HG02970 (cell line): ENCODE measurements around the gene ANK3.
A peak's percentile ranks its signal among the peaks of the same experiment; 100 is the strongest.

ENCODE experiments used
- ATAC-seq: cut with Tn5 transposase; IDR thresholded peaks from one replicate; pipeline ENCODE4 v1.9.1; 2021; ENCODE audit warnings: mild to moderate bottlenecking, moderate library complexity, moderate number of reproducible peaks; ENCODE audit not compliant: unreplicated experiment, low FRiP score

The ANK3 gene

DNA sequence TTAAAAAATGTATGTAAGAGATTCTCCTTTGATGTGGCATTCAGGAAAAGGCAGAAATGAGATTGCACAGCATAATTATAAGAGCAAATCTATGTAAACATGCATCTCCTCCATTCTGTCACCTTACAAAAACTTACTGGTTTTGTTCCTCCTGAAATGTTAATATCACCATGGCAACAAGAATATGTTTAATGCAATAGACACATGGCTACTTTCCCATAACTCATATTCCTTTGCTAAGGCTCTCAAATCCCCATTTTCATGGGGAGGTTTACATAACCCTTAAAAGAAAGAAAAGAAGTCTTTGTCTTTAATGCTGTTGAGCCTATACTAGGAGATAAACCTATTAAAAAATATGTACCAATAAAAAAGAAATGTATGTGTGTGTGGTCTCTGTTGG is 136.2 kb downstream of the ANK3 start:
- no peak for ATAC-seq

DNA sequence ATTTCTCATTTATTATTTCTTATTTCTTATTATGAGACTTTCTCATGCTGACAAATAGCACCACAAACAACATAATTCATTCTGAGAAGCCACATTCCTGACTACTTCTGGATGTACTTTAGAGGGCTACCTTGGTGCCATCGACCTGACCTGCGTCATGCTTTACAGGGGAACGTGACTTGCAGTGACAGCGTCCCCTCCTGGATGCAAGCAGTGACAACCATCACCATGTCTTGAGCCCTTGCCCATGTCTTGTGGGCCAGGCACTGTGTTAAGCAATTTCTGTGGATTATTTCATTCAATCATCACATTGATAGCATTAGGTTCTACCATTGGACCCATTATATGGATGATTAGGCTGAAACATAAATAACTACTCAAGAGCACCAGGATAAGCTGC is 137.0 kb downstream of the ANK3 start:
- ATAC-seq: no peak

DNA sequence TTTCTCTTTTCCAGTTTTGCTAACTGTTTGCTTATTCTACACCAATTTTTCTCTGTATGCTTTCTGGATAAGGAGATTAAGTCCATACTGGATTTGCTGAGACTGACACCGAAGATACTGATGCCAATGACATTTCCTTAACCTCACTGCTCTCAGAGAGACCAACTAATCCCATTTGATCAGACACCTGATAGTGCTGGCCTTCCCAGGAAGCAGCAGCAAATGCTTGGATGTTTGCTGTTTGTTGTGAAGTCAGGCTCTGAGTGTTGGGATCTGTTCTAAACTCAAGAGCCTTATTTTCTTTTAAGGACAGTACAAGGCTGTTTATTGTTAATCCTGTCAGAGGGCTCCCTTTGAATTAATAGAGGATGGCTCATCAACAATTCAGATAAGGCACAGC is 143.3 kb downstream of the ANK3 start:
- ATAC-seq: no peak

DNA sequence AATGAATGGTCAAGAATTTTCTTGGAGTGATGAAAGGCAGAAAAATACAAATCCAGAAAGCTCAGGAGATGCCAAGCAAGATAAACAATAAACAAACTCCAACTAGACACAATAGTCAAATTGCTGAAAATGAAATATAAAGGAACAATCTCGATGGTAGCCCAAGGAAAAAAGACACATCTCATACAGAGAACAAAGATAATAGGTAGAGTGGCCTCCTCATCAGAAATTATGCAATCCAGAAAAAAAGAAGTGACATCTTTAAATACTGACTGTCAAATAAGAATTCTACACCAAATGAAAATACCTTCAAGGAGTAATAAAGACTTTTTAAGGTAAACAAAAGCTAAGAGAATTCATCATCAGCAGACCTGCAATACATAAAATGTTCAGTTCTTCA is 150.4 kb downstream of the ANK3 start:
- ATAC-seq: no peak

DNA sequence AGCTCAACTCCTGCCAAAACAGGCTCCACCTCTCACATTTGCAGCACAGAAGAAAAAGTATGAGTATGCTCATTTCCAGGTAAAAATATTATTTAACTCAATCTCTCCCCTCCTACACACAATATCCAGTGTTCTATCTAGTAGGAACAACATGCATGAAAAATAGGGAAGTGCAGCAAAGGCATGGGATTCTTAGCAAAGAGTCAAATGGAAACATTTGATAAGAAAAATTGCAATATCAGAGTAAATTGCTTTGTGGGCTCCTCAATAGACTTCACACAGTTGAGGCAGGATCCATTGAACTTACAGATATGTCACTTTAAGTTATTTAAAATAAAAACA is 150.9 kb downstream of the ANK3 start:
- ATAC-seq: no peak

DNA sequence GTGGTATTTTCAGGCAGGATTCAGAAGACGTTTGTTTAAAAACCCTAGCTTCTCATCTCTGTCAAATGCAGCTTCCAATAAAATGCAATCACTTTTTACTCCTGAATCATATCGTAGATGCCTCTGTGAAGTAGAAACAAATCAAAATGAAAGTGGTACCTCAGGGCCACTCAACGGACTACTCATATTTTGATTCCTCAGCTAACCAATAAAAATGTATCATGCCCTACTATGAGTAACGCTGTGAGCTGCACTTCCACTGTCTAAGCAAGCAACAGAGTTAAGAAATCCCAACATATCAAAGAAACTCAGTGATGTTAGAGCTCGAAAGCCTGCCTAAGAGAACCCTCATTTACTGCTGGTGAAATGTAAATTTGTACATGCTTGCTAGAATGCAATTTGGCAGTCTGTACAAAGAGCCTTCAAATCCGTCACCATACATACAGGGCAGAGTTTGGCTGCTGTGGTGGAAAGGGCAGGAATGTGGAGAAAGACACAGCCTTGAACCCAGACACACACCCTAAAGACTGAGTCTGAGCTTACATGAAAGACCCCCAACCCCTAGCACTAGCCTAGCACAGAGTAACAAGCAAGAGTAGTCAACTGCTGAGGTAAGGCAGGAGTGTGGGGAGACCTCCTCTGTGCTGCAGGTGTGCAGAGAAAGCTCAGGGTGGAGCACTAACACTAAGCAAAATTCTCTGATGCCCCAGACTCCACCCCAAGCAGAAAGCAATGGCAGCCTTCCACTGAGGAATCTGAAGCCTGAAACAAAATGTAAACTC is 151.5 kb downstream of the ANK3 start:
- peak; percentile 28 for ATAC-seq

DNA sequence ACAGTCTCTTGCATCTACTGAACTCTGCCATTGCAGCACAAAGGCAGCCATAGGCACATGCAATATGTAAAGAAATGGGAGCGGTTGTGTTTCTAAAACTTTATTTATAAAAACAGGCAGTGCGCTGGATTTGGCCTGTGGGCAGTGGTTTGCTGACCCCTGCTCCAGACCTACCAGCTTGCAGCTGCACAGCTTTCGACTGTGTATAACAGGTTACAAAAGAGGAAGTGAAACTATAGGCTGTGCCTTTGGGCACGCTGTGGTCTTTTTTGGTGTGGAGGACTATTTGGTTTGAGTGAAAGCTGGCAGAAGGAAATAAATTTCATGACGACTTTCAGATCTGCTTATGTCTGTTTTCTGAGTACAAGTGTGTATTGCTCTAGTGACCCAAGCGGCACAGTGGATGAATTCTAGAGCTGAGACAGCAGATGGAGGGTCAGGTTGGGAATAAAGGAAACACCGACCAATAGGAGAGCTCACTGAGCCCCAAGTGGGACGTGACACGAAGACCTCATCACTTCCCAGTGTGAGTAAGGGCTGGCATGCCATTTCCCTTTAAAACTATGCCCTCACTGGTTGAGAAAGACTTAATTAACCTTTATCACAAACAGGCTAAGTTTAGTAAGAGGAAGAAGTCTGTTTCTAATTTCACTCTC is 152.7 kb downstream of the ANK3 start:
- peak; percentile 98 for ATAC-seq

DNA sequence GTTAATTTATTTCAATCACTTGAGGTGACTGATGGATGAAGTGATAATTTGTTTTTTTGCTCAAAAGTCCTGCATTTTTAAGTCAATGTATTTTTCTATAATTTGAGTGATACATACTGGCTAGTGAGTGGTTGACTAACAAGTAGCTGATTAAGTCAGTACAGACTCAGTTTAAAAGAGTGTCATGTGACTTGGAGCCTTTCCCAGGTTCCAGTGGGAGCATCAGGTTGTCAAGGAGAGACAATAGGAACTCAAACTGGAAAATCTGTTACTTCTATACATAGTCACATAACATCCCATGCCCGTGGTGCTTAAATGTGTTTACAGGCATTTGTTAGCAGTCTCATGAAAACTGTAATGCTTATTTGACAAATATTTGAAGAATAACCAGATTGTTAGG is 154.7 kb downstream of the ANK3 start:
- ATAC-seq: no peak

DNA sequence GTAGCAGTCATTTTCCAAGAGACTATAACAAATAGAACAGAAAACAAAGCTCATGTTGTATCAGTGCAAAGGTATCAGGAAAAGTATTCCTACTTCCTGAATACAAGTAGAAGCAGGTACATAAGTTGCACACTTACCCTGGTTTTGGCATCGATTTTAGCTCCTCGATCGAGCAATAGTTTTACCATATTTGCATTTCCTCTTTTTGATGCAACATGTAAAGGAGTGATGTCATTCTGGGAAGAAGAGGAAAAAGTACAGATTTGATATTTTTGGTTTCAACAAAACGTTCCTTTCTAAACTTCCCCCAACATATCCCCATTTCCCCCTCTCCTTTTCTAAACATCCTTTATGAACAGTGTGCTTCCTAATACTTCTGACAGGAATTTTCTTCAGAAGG is 155.1 kb downstream of the ANK3 start:
- ATAC-seq: no peak

DNA sequence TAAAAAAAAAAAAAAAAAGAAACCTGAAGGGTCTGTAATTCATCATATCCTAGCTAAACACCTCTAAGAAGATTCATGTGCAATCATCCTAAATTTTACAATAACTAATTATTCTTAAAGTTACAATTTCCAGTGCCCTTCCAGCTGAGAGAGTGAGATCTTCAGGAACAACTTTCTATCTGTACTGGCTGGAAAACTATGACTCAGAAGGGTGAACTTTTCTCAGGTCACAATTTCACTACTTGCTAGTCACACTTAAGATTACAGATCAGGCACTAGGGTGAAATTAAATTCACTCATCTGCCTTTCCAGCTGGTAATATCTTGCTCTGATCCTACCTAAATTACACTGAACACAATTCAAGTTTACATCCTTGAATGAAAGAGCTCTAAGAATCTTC is 158.8 kb downstream of the ANK3 start:
- no peak for ATAC-seq

DNA sequence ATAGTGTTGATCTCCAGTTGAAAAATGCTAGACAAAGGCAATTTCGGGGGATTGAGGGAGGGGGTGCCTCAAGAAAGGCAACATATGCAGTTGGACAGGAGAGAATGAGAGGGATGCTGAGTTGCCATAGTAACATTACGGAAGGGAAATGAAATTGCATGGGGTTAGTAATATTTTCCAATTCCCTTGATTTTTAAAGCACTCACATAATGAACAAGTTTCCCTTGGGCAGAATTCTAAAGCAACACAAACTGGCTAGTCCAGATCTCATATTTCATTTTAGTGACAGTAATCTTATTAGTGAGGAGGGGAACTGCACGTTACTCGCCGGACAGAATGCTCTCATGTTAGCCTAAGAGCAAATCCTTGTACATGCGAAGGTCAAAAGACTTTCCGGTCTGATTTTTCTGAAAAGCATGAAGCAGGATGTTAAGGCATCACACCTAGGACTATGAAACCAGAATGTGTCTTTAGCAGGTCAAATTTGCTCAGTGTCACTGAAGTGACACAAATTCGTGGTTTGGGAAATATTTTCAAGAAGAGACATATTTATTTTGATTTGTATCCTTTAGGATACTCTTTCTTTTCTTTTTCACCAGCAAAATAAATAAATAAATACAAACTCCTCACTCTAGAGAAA is 165.5 kb downstream of the ANK3 start:
- no peak for ATAC-seq

DNA sequence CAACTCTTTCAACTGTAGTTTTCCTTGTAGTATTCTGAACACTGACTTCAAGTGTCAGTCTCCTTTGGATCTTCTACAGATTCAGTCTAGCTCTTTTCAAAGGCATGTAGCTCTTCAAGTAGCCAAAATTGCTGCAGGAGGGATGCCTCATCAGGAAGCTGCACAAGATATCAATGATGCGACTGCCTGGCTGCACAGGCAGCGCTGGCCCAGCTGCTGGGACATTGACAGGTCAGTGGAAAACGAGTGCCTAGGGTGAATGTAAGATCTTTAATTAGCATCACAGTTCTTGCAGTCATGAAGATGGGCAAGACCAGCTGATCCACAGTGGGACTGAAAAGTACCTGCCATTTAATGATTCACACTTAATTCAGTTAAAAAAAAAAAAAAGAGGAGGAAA is 167.6 kb downstream of the ANK3 start:
- no peak for ATAC-seq

DNA sequence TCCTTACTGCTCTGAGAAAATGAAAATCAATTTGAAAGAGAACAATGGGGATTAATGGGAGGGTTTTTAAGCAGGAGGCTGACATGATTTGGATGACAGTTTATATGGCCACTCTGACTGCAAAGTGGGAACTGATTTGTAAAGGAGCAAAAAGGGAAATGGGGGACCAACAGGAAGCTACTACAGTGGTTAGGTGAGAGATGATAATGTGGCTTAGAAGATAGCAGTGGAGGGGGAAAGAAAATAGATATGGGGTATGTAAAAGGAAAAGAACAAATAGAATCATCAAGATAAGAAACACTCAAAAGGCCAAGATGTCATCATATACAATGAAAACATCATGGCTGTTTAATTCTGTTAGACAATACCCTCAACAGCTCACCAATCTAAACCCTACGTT is 177.5 kb downstream of the ANK3 start:
- no peak for ATAC-seq

DNA sequence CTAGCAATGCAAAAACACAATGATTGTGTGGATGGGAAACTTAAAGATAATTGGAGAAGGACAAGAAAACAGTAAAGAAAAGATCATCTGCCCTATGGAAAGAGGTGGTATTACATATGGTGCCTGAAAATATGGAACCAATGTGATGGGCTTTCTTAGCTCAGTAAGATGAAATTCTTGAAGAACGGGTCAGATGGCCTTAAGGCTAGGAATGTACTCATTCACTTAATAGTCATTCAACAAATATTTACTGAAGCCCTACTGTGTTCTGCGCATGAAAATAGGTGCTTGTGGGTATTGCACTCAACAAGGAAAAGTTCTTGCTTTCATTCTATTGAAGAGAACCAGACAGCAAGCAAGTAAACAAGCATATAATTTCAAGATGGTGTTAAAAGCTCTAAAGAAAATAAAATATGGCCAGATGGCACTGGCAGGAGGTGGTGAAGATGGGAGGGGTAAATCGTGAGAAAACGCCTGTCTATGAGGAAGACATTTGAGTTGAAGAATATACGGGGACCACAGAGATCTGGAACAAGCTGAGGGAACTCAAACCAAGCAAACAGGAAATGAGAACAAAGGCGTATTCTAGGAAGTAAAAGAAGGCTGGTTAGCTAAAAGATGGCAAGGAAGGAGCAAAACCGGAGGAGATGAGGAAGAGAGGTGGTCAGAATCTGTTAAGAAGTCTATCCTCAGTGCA is 179.7 kb downstream of the ANK3 start:
- no peak for ATAC-seq

DNA sequence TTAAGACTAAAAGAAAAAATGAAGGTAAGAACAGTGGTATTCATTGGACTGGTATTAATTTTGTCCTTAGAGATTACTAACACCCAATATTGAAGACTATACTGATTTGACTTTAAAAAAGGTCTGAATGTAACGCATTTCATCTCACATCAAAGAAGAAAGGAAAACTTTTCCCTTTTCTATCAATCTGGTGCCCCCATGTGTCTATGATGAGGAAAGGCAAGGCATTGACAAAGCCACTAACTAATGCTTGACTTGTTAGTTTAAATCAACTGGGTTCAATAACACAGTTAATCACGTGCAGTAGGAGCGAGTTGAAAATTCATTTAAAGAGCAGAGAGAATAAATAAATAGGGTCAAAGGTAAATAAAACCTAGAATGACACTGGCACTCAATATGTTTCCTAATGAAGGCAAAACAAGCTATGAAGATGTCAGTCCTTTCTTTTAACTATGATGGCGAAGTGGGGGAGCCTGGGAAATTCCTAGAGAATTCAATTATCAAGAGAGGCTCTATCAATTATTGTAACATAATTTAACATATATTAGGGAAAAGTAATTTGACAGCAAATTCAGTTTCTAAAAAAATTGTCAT is 180.9 kb downstream of the ANK3 start:
- ATAC-seq: no peak

DNA sequence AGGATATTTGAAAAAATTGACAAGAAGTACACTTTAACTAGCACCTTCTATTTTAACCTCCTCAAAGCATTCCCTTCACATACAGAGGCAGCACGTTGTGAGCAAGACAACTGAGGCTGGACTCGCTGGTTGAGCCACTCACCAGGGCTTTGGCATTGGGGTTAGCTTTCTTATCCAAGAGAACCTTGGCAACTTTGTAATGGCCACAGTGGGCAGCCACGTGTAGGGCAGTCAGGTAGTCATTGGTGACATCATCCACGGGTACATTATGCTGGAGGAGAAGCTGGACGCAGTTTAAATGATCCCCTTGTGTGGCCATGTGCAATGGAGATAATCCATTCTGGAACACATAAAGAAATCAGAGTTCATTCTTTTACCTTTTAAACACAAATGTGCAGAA is 181.8 kb downstream of the ANK3 start:
- ATAC-seq: no peak

DNA sequence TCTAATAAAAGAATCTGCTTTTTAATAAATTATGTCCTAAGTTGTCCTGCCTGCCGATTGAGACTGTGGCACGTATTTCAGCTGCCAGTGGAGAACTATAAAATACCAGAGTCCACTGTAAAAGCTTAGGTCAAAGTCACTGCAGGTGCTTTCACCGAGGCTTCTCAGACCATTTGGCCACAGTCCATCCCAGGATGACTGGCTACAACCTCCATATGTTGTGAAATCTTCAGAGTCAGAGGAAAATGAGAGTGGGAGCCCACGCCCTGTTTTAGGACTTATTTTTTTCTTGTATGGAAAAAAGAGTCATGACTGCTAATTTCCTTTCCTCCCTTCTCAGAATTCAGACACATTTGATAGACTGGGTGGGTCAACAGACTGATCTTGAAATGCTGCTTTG is 182.9 kb downstream of the ANK3 start:
- ATAC-seq: no peak

DNA sequence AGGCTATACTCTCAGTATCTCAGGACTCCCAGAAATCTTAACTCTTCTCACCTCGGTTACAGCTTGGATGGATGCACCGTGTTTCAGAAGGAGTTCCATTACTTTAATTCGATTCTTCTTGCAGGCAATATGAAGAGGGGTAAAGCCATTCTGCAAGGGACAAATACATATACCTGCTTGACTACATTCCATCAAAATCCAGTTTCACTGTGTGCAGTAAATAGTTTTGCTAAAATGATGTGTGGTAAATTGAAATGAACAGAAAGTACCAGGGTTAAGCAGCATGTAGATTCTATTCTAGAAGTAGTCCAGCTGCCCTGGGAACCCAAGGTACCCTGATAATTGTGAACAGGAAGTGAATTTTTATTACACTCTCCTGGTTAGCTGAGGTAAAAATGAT is 183.9 kb downstream of the ANK3 start:
- no peak for ATAC-seq

DNA sequence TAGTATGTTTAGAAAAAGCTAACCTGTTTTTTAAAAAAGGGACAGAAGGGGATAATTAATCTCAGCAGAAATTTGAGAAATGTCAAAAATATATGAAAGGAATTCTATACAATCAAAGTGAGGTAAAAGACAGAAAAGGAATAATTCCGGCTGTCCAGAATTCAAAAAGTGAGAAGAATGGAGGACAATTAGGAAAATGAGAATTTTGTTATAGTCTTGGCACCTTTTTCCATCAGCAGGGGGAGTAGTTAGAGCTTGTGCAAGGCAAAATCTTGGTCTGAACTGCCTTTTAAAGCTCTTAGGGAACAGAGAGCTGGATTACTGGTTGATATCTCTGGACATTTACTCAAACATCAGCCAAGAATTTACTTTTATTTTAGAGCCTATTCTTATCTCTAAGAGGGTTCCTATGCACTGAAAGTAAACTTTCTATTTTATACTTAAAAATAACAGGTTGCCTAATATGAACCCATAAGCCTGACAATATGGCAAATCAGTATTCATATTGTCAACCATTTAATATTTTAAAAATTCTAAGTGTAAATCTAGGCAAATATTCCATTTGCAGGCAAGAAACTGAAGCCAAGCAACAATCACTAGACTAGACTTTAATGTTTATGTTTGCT is 185.6 kb downstream of the ANK3 start:
- no peak for ATAC-seq

DNA sequence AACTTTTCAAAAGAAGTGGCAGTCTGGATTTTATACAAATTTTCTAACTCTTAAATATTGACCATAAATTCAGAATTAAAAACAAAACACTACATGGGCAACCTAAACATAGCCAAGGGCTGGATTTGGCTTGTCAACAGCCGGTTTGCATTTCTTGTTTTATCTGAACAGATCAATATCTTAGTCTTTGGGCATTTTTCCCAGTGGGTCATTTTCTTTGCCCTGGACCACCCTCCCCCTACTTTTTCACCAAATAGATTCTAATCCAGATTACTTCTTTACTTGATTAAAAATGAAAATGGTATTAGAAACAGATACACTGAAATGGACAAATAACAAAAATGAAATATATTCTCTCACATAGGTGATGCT is 189.0 kb downstream of the ANK3 start:
- ATAC-seq: no peak
